ENCODE results near the gene MKRN2OS.

DNA sequence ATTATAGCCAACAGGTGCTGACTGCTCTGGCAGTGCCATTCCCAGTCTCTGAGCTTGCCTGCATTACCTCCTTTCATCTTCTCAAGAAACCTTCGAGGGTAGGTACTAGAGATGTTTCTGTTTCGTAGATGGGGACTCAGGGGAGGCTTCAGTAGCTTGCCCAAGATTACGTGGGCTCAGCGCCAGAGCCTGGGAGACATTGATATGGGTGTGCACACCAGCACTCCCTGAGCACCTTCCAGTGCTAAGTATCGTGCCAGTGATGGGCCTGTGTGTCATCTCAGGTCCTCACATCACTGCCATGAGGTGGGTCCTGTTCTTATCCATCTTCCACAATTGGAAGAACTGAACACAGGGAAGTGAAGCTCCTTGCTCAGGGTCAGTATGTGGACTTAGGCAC, 45.8 kb downstream of the MKRN2OS start:
- TF ChIP-seq, protein P1, sequence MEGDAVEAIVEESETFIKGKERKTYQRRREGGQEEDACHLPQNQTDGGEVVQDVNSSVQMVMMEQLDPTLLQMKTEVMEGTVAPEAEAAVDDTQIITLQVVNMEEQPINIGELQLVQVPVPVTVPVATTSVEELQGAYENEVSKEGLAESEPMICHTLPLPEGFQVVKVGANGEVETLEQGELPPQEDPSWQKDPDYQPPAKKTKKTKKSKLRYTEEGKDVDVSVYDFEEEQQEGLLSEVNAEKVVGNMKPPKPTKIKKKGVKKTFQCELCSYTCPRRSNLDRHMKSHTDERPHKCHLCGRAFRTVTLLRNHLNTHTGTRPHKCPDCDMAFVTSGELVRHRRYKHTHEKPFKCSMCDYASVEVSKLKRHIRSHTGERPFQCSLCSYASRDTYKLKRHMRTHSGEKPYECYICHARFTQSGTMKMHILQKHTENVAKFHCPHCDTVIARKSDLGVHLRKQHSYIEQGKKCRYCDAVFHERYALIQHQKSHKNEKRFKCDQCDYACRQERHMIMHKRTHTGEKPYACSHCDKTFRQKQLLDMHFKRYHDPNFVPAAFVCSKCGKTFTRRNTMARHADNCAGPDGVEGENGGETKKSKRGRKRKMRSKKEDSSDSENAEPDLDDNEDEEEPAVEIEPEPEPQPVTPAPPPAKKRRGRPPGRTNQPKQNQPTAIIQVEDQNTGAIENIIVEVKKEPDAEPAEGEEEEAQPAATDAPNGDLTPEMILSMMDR (IDR thresholded peaks at IDR 0.05): no peak
- TF ChIP-seq POLR2A (IDR thresholded peaks at IDR 0.05): no peak

All from adrenal gland (tissue), 5 donors.